ENCODE measurements around the gene RBM43.
"Not testable (repeated sequence)": the region's sequence is repeated elsewhere in the genome, so short reads cannot be mapped to it uniquely, and the experiment has no call there.

The RBM43 gene

DNA sequence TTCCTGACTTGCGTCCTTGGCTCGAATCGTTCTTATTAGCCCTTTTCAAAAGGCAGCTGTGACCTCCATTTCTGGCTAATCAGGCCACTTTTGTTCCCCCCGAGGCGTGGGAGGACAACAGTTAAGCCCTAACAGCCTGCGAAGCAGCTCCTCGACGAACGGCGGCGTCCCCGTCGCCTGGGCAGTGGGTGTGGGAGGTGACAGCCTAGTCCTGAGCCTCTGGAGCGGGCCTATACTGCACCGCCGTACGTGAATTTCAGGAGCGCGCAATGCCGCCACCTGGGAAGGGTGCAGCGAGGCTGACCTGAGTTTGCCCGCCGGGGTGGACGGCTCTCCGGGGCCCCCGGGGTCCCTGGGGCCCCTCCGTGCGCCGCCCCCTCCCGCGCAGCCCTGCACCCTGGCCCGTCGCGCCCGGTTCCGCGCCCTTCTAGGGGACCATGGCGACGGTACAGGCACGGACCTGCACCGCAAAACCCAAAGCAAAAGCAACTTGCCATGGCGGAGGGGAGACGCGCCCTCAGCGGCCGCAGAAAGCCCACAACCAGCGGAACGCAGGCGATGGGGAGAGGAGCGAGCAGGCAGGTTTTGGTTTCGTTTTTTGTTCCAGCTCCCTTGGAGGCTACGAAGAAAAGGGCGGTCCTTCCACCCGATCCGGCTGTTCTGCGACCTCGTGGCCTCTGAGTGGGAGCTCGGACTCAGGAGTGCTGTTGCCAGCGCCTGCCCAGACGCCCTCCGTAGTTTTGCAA, at the start of gene RBM43:
TSS of gene RBM43 (minus strand) at position 633 of the 746 bp plus-strand sequence. CDS start at position 497, 136 bp downstream.
- no peak for TF ChIP-seq TOX (CRISPR knock-in tag; IDR thresholded peaks at IDR 0.05; ENCODE audit: borderline replicate concordance)
- TF ChIP-seq, protein P1, sequence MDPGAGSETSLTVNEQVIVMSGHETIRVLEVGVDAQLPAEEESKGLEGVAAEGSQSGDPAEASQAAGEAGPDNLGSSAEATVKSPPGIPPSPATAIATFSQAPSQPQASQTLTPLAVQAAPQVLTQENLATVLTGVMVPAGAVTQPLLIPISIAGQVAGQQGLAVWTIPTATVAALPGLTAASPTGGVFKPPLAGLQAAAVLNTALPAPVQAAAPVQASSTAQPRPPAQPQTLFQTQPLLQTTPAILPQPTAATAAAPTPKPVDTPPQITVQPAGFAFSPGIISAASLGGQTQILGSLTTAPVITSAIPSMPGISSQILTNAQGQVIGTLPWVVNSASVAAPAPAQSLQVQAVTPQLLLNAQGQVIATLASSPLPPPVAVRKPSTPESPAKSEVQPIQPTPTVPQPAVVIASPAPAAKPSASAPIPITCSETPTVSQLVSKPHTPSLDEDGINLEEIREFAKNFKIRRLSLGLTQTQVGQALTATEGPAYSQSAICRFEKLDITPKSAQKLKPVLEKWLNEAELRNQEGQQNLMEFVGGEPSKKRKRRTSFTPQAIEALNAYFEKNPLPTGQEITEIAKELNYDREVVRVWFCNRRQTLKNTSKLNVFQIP (CRISPR knock-in tag; IDR thresholded peaks at IDR 0.05; ENCODE audit: borderline replicate concordance, low read depth) = no peak
- peak; percentile 66; the same call in 1 of the 2 replicates for TF ChIP-seq ZNF70 (CRISPR knock-in tag; IDR thresholded peaks at IDR 0.05)
- TF ChIP-seq, protein P2, sequence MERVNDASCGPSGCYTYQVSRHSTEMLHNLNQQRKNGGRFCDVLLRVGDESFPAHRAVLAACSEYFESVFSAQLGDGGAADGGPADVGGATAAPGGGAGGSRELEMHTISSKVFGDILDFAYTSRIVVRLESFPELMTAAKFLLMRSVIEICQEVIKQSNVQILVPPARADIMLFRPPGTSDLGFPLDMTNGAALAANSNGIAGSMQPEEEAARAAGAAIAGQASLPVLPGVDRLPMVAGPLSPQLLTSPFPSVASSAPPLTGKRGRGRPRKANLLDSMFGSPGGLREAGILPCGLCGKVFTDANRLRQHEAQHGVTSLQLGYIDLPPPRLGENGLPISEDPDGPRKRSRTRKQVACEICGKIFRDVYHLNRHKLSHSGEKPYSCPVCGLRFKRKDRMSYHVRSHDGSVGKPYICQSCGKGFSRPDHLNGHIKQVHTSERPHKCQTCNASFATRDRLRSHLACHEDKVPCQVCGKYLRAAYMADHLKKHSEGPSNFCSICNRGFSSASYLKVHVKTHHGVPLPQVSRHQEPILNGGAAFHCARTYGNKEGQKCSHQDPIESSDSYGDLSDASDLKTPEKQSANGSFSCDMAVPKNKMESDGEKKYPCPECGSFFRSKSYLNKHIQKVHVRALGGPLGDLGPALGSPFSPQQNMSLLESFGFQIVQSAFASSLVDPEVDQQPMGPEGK (CRISPR knock-in tag; IDR thresholded peaks at IDR 0.05; ENCODE audit: borderline replicate concordance) = no peak
- peak; percentile 93 for TF ChIP-seq ZFP3 (CRISPR knock-in tag; IDR thresholded peaks at IDR 0.05)

DNA sequence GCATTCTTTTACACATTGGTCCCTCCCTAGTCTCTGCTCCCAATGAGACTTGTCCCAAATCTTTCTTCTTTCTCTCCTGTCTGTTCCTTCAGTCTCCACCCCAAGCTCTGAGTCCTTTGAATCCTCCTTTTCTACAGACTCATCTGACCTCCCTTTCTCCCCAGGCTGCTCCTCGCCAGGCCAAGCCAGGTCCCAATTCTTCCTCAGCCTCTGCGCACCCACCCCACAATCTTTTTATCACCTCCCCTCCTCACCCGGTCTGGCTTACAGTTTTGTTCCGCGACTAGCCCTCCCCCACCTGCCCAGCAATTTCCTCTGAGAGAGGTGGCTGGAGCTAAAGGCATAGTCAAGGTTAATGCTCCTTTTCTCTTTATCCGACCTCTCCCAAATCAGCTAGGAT, 48.6 kb upstream of the RBM43 start:
- not testable (repeated sequence) for ATAC-seq

More for the DNA sequence above, at the start of gene RBM43:
- ATAC-seq = peak; percentile 97

DNA sequence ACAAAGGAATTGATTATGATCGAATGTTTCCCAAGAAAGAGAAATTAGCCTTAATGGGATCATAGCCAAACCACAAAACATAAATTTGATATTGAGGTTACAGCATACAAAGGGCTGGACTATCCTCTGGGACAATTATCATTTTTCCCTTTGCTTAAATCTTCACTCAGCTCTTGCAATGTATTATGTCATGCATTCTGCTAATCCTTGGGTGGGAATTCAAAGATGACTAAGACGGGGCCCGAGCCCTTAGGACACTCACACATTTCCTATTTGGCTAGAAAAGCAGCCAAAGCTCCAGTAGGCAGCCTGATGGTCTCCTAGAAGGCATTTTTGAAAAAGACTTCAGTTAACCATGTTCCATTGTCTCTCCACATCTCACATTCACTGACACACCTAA, 45.0 kb upstream of the RBM43 start:
- ATAC-seq = peak; percentile 63
- TF ChIP-seq ISL1 (CRISPR knock-in tag; IDR thresholded peaks at IDR 0.05) = peak; percentile 22; the same call in 1 of the 2 replicates
- no peak for TF ChIP-seq BACH2 (CRISPR knock-in tag; IDR thresholded peaks at IDR 0.05; ENCODE audit: borderline replicate concordance)
- TF ChIP-seq, protein P3, sequence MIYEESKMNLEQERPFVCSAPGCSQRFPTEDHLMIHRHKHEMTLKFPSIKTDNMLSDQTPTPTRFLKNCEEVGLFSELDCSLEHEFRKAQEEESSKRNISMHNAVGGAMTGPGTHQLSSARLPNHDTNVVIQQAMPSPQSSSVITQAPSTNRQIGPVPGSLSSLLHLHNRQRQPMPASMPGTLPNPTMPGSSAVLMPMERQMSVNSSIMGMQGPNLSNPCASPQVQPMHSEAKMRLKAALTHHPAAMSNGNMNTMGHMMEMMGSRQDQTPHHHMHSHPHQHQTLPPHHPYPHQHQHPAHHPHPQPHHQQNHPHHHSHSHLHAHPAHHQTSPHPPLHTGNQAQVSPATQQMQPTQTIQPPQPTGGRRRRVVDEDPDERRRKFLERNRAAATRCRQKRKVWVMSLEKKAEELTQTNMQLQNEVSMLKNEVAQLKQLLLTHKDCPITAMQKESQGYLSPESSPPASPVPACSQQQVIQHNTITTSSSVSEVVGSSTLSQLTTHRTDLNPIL (CRISPR knock-in tag; IDR thresholded peaks at IDR 0.05; ENCODE audit: low read depth) = 0 out of 2 replicates have a peak, but pooled peaks have one; percentile 40
- no peak for TF ChIP-seq OSR1 (CRISPR knock-in tag; IDR thresholded peaks at IDR 0.05)
- no peak for TF ChIP-seq SNAI2 (CRISPR knock-in tag; IDR thresholded peaks at IDR 0.05)
- TF ChIP-seq, protein P1 (CRISPR knock-in tag; IDR thresholded peaks at IDR 0.05; ENCODE audit: borderline replicate concordance, low read depth) = no peak

- ATAC-seq = no peak
- TF ChIP-seq PPARA (CRISPR knock-in tag; IDR thresholded peaks at IDR 0.05; ENCODE audit: borderline replicate concordance) (no peak), BACH2 (CRISPR knock-in tag; IDR thresholded peaks at IDR 0.05; ENCODE audit: borderline replicate concordance) (no peak), ZNF8 (CRISPR knock-in tag; IDR thresholded peaks at IDR 0.05) (no peak), SNAI2 (CRISPR knock-in tag; IDR thresholded peaks at IDR 0.05) (no peak), ZNF565 (CRISPR knock-in tag; conservative IDR thresholded peaks at IDR 0.05; ENCODE audit: low read depth) (no peak), ZNF70 (CRISPR knock-in tag; IDR thresholded peaks at IDR 0.05) (no peak), ZC3H10 (CRISPR knock-in tag; IDR thresholded peaks at IDR 0.05) (no peak), ARNTL (CRISPR knock-in tag; IDR thresholded peaks at IDR 0.05; ENCODE audit: borderline replicate concordance, low read depth) (no peak), OSR1 (CRISPR knock-in tag; IDR thresholded peaks at IDR 0.05) (no peak), TCF4 (CRISPR knock-in tag; IDR thresholded peaks at IDR 0.05; ENCODE audit: borderline replicate concordance) (no peak), GLIS3 (CRISPR knock-in tag; IDR thresholded peaks at IDR 0.05) (no peak), ESRRG (CRISPR knock-in tag; IDR thresholded peaks at IDR 0.05) (no peak)
- TF ChIP-seq, protein P4, sequence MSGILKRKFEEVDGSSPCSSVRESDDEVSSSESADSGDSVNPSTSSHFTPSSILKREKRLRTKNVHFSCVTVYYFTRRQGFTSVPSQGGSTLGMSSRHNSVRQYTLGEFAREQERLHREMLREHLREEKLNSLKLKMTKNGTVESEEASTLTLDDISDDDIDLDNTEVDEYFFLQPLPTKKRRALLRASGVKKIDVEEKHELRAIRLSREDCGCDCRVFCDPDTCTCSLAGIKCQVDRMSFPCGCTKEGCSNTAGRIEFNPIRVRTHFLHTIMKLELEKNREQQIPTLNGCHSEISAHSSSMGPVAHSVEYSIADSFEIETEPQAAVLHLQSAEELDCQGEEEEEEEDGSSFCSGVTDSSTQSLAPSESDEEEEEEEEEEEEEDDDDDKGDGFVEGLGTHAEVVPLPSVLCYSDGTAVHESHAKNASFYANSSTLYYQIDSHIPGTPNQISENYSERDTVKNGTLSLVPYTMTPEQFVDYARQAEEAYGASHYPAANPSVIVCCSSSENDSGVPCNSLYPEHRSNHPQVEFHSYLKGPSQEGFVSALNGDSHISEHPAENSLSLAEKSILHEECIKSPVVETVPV (CRISPR knock-in tag; IDR thresholded peaks at IDR 0.05) = no peak
- TF ChIP-seq, protein P2 (CRISPR knock-in tag; IDR thresholded peaks at IDR 0.05; ENCODE audit: borderline replicate concordance) = no peak
- TF ChIP-seq, protein P1 (CRISPR knock-in tag; IDR thresholded peaks at IDR 0.05; ENCODE audit: borderline replicate concordance, low read depth) = no peak
- TF ChIP-seq, protein P3 (CRISPR knock-in tag; IDR thresholded peaks at IDR 0.05; ENCODE audit: low read depth) = no peak
Measured at GRCh38 chr2:151305129-151305691, 43.5 kb upstream of the RBM43 start.

Measured in SK-N-SH treated with all-trans-retinoic acid at 6 μM for 48 hours (cell line).